H54 (cell line): ENCODE data around the gene MIB1.
"Not testable (repeated sequence)": the region's sequence is repeated elsewhere in the genome, so short reads cannot be mapped to it uniquely, and the experiment has no call there.

Source experiments
- DNase-seq: peaks from one replicate; pipeline ENCODE4 v3.0.0; 2011; ENCODE audit warnings: low spot score, mixed read lengths; ENCODE audit not compliant: insufficient read length
- FAIRE-seq: peaks from 3 replicates; lab custom pipeline; 2011; peaks lifted over from hg19 to GRCh38; lab: Jason Lieb, UNC
- POLR2A ChIP-seq: IDR thresholded peaks from 2 replicates; pipeline ENCODE4 v1.6.1; 2011; ENCODE audit warnings: low read depth, mild to moderate bottlenecking, low read length

Gene MIB1

GRCh38 chr18:21740538-21741311 is at the start of gene MIB1:
TSS of gene MIB1 (plus strand) at chr18:21740792. CDS start at chr18:21741584, 792 bp downstream.
- TF ChIP-seq POLR2A, result peak; percentile 37
- DNase-seq, result peak; percentile 72
- FAIRE-seq, result peak; percentile 89

DNA sequence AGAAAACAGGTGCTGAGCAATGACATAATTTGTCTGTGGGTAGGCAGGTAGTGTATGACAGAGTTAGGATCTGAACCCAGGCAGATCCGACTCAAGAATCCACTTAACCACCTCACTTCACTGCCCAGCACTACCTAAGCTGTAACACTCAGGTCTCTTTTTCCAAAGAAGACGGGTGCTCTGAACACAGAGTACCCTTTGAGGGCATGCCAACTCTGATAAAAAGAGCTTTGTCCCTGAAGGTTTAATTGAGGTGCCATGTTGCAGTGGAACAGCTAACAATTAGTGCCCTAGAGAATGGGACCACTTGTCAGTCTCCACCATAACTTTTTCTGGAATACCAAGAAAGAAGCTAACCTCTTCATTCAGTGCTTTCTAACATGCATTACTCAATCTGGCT is 47.3 kb upstream of the MIB1 start:
- DNase-seq, result no peak
- TF ChIP-seq POLR2A, result no peak
- no peak for FAIRE-seq

- TF ChIP-seq POLR2A, result no peak
- DNase-seq, result no peak
- no peak for FAIRE-seq
Measured at GRCh38 chr18:21700528-21701075, 40.0 kb upstream of the MIB1 start.

- no peak for FAIRE-seq
Measured at GRCh38 chr18:21701621-21702020, 39.0 kb upstream of the MIB1 start.

GRCh38 chr18:21702602-21703001 is 38.0 kb upstream of the MIB1 start:
- DNase-seq (no peak), FAIRE-seq (no peak)
- TF ChIP-seq POLR2A, result no peak

More at GRCh38 chr18:21701621-21702020, 39.0 kb upstream of the MIB1 start:
- no peak for TF ChIP-seq POLR2A
- no peak for DNase-seq

DNA sequence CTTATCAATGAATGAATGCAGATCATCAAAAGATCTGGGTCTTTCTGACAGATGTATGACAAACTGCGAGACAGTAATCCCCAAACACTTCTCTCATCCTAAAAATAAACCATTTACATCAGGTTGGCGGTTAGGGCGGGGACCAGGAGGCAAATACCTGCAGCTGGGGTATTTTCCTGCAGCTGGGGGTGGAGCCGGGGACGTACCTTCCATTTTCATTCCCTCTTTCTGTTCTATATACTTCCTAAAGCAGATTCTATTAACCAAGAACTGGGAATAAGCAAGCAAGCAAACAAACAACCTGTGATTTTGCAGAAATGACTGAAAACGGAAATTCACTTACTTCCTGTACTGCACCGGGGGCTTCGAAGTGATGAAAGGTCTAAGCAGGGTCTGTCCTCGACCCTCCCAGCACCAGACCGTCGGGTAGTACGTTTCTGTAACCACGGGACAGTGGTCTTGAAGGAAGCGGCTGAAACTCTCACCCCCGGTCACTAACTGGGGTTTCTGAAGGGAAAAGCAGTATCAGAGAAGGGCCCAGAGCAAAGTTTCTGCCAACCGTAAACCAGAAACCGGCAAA is 37.3 kb upstream of the MIB1 start:
- TF ChIP-seq POLR2A, result no peak
- FAIRE-seq (no peak), DNase-seq (no peak)

GRCh38 chr18:21704603-21705364 is 35.8 kb upstream of the MIB1 start, which contains the start of gene ABHD3:
TSS of gene ABHD3 (minus strand) at chr18:21704774. CDS start at chr18:21704665, 109 bp downstream.
- TF ChIP-seq POLR2A, result peak; percentile 92
- FAIRE-seq, result no peak
- peak; percentile 58 for DNase-seq

DNA sequence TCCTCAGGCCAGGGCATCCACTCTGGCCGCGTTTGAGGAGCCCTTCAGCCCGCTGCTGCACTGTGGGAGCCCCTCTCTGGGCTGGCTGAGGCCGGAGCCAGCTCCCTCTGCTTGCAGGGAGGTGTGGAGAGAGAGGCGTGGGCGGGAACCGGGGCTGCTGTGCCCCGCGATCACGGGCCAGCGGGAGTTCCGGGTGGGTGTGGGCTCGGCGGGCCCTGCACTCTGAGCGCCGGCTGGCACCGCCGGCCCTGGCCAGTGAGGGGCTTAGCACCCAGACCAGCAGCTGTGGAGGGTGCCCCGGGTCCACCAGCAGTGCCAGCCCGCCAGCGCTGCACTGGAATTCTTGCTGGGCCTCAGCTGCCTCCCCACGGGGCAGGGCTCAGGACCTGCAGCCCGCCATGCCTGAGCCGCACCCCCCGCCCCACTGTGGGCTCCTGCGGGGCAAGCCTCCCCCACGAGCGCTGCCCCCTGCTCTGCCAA is 34.2 kb upstream of the MIB1 start:
- TF ChIP-seq POLR2A, result no peak
- FAIRE-seq (no peak), DNase-seq (no peak)

DNA sequence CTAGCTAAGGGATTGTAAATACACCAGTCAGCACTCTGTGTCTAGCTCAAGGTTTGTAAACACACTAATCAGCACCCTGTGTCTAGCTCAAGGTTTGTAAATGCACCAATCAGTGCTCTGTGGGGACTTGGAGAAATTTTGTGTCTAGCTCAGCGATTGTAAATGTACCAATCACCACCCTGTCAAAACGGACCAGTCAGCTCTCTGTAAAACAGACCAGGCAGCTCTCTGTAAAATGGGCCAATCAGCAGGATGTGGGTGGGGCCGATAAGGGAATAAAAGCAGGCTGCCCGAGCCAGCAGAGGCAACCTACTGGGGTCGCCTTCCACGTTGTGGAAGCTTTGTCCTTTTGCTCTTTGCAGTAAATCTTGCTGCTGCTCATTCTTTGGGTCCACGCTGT is 33.5 kb upstream of the MIB1 start:
- not testable (repeated sequence) for FAIRE-seq

DNA sequence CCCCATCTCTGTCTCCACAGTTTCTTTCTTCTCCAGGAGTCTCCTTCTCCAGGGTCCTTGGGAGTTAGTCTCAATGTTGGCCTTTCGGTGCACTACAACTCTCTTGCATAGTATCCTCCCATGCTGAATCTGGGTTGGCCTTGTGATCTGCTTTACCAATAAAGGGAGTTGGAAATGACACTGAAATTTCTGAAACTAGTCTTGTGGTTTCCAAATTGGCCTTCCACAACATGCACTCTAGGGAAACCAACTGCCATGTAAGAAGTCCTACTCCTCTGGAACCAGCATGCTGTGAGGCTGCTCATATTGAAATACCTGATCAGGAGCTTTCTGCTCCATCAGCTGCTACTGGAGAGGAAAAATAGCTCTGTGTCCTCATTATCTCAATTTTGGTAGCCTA is 26.1 kb upstream of the MIB1 start:
- TF ChIP-seq POLR2A, result no peak
- DNase-seq, result no peak
- FAIRE-seq, result no peak

More for the DNA sequence above, 33.5 kb upstream of the MIB1 start:
- DNase-seq, result not testable (repeated sequence)

DNA sequence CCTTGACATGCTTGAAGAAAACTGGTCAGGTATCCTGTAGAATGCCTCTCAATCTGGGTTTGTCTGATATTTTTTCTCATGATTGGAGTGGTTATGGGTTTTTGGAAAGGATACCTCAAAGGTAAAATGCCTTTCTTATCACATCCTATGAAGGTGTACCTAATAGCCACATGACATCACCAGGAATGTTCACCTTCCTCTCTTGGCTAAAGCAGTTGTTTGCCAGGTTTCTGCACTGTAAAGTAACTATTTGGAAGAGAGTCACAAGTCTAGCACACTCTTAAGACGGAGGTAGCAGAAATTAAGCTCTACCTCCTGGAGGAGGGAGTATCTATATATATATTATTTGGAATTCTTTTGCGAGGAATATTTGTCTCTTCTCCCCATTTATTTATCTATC is 17.9 kb upstream of the MIB1 start:
- DNase-seq (no peak), FAIRE-seq (no peak)
- no peak for TF ChIP-seq POLR2A

DNA sequence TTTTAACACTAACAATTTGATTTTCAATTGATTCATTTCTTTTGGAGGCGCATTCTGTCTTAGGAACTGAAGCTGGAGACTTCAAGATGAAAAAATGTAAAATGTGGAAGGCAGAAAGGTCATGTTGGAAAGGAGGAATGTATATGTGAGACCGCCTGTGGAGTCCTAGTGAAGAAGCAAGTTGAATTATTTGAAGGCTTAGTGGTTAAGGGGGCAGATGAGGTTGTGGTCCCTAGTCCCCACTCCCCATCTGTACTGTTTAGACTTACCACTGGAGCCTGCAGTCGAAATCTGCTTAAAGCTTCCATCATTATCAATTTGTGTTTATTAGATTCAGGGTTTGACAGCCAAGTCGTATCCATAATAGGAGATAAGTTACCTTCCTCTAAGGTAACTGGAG is 15.4 kb upstream of the MIB1 start:
- no peak for TF ChIP-seq POLR2A
- FAIRE-seq (no peak), DNase-seq (no peak)

DNA sequence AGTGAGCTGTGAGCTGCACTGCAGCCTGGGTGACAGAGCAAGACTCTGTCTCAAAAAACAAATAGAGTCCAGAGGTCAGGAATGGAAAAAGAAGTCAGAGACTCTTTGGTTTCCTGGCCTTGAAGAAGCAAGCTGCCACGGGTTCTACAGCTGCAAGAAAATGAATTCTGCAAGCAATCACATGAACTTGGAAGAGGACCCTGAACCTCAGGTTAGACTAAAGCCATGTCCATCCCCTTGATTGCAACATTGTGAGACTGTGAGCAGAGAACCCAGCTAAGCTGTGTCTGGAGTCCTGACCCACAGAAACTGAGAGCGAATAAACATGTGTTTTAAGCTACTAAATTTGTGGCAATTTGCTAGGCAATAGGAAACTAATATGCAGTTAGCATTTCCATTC is 12.9 kb upstream of the MIB1 start:
- no peak for FAIRE-seq
- TF ChIP-seq POLR2A, result no peak
- no peak for DNase-seq

DNA sequence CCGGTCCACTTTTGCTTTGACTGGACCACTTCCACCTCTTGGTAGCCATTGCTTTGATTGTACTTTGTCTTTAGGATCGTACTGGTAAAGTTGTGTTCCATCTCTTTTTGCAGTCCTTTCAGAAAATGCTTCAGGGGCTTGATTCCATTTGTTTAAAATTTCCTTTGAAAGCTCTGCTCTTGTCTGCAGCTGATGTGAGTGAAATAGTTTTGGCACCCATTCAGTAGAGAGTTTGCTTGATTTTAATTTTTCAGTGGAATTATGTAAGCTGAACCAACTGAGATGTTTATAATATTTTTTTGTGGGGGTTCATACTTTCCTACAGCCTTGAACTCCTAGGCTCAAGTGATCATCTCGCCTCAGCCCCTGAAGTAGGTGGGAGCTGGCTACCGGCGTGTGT is 7.6 kb upstream of the MIB1 start:
- TF ChIP-seq POLR2A, result no peak
- FAIRE-seq (no peak), DNase-seq (no peak)
